Mesenchymal stem cell (in vitro differentiated cells and primary cell): Measurements from ENCODE around the gene RPS14.
"Not testable (repeated sequence)": the region's sequence is repeated elsewhere in the genome, so short reads cannot be mapped to it uniquely, and the experiment has no call there.

Experiments used
- DNase-seq: peaks from one replicate; pipeline ENCODE4 v3.0.0-alpha.2; 2013
- H2AFZ ChIP-seq: one replicate; pipeline ENCODE4 v1.6.1; 2013; ENCODE audit warnings: low read depth, mild to moderate bottlenecking, control low read depth, inconsistent platforms, low read length, moderate library complexity
- H2AK5ac ChIP-seq: 2 replicates; pipeline ENCODE4 v1.6.1; 2013; ENCODE audit warnings: low read length, moderate library complexity, mild to moderate bottlenecking, inconsistent platforms; ENCODE audit not compliant: severe bottlenecking
- H2BK120ac ChIP-seq: one replicate; pipeline ENCODE4 v1.6.1; 2013; ENCODE audit warnings: low read depth, mild to moderate bottlenecking, inconsistent platforms, low read length, moderate library complexity
- H2BK12ac ChIP-seq, 2 experiments: one replicate each; pipeline ENCODE4 v1.6.1; 2013; ENCODE audit warnings: inconsistent platforms in 2 of 2, low read length in 2 of 2, mild to moderate bottlenecking in 2 of 2, moderate library complexity in 2 of 2, control low read depth in 1 of 2
- H2BK15ac ChIP-seq: one replicate; pipeline ENCODE4 v1.6.1; 2013; ENCODE audit warnings: mild to moderate bottlenecking, low read depth, inconsistent platforms; ENCODE audit not compliant: poor library complexity, severe bottlenecking
- H2BK5ac ChIP-seq: 2 replicates; pipeline ENCODE4 v1.6.1; 2013; ENCODE audit warnings: low read depth, mild to moderate bottlenecking, low read length, control low read depth, inconsistent platforms; ENCODE audit not compliant: poor library complexity, severe bottlenecking
- H3K14ac ChIP-seq, 2 experiments: one replicate each; pipeline ENCODE4 v1.6.1; 2013; ENCODE audit warnings: inconsistent platforms in 2 of 2, low read length in 2 of 2, control low read depth in 1 of 2, mild to moderate bottlenecking in 1 of 2, moderate library complexity in 1 of 2
- H3K18ac ChIP-seq, 2 experiments: one replicate each; pipeline ENCODE4 v1.6.1; 2013; ENCODE audit warnings: inconsistent platforms in 2 of 2, low read length in 2 of 2, control low read depth in 1 of 2, low read depth in 1 of 2, mild to moderate bottlenecking in 1 of 2
- H3K23ac ChIP-seq, 2 experiments: one replicate each; pipeline ENCODE4 v1.6.1; 2013; ENCODE audit warnings: inconsistent platforms in 2 of 2, low read length in 2 of 2, mild to moderate bottlenecking in 2 of 2, moderate library complexity in 2 of 2, control low read depth in 1 of 2
- H3K27ac ChIP-seq: 2 replicates; pipeline ENCODE4 v1.5.1; 2013; ENCODE audit warnings: mild to moderate bottlenecking, moderate library complexity, low read length, control low read depth, inconsistent platforms; ENCODE audit not compliant: poor library complexity, severe bottlenecking
- H3K27me3 ChIP-seq, 2 experiments: 2 replicates each; pipeline versions ENCODE4 v1.6.1 to v1.7.0; 2013; ENCODE audit warnings: low read length in 2 of 2, mild to moderate bottlenecking in 2 of 2, moderate library complexity in 2 of 2, control low read depth in 1 of 2, inconsistent platforms in 1 of 2; ENCODE audit not compliant: control insufficient read depth in 1 of 2, insufficient read depth in 1 of 2
- H3K36me3 ChIP-seq, 2 experiments: 2 replicates each; pipeline versions ENCODE4 v1.6.1 to v1.7.0; 2013; ENCODE audit warnings: low read length in 2 of 2, control low read depth in 1 of 2, inconsistent platforms in 1 of 2, low read depth in 1 of 2, mild to moderate bottlenecking in 1 of 2; ENCODE audit not compliant: insufficient read depth in 2 of 2, control insufficient read depth in 1 of 2
- H3K4ac ChIP-seq, 2 experiments: one replicate each; pipeline ENCODE4 v1.6.1; 2013; ENCODE audit warnings: inconsistent platforms in 2 of 2, low read length in 2 of 2, mild to moderate bottlenecking in 2 of 2, moderate library complexity in 2 of 2, control low read depth in 1 of 2, low read depth in 1 of 2
- H3K4me1 ChIP-seq: 2 replicates; pipeline ENCODE4 v1.6.1; 2013; ENCODE audit warnings: low read depth, low read length, control low read depth; ENCODE audit not compliant: control insufficient read depth, insufficient read depth
- H3K4me2 ChIP-seq: 2 replicates; pipeline ENCODE4 v1.6.1; 2013; ENCODE audit warnings: low read length, mild to moderate bottlenecking, inconsistent platforms; ENCODE audit not compliant: poor library complexity, severe bottlenecking
- H3K4me3 ChIP-seq, 2 experiments: 2 replicates each; pipeline versions ENCODE4 v1.5.1 to v1.7.0; 2013; ENCODE audit warnings: low read length in 2 of 2, mild to moderate bottlenecking in 2 of 2, control low read depth in 1 of 2, low read depth in 1 of 2; ENCODE audit not compliant: insufficient read depth in 1 of 2
- H3K79me1 ChIP-seq: replicated peaks from 2 replicates; pipeline ENCODE4 v1.6.1; 2013; ENCODE audit warnings: mild to moderate bottlenecking, control low read depth, low read length, inconsistent platforms; ENCODE audit not compliant: poor library complexity, severe bottlenecking
- H3K9ac ChIP-seq: 2 replicates; pipeline ENCODE4 v1.7.0; 2013; ENCODE audit warnings: mild to moderate bottlenecking, low read length, moderate library complexity
- H3K9me3 ChIP-seq: 2 replicates; pipeline ENCODE4 v1.7.0; 2013; ENCODE audit warnings: mild to moderate bottlenecking, low read length; ENCODE audit not compliant: control insufficient read depth
- H4K8ac ChIP-seq: one replicate; pipeline ENCODE4 v1.6.1; 2013; ENCODE audit warnings: inconsistent platforms, mild to moderate bottlenecking, low read length, moderate library complexity
- H4K91ac ChIP-seq: one replicate; pipeline ENCODE4 v1.6.1; 2013; ENCODE audit warnings: mild to moderate bottlenecking, low read length, inconsistent platforms
- WGBS: methylation state at CpG from one replicate; pipeline ENCODE4 v1.1.7; 2013; ENCODE audit warnings: mixed read lengths; 5-methylcytosine and 5-hydroxymethylcytosine counted together

RPS14 gene

DNA sequence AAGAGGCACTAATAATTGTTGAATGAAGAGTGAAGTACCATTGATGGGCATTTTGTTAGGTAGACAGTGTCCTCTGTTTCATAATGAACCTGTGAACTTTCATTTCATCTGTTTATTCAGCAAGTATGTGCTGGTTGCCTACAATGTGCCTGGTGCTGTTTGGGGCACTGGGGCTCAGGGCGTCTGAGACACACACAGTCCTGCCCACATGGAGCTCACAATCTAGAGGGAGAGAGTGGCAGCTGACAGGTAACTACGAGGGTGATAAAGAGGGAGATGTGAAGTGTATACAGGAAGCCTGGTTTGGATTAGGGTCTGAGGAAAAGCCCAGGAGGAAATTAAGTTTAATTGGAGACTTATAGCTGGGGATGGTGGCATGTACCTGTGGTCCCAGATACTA is 29.9 kb upstream of the RPS14 start:
- H3K4me3 ChIP-seq = no peak overlapping the region
- no peak overlapping the region for H3K9ac ChIP-seq
- no peak overlapping the region for H3K18ac ChIP-seq
- peak overlapping the region; percentile 39 for H3K27ac ChIP-seq
- H2BK120ac ChIP-seq = no peak overlapping the region
- no peak overlapping the region for H2BK5ac ChIP-seq
- peak overlapping the region in 1 of 2 experiments; percentile 59 for H3K4ac ChIP-seq
- H3K14ac ChIP-seq = no peak overlapping the region
- H2AFZ ChIP-seq = no peak overlapping the region
- no peak overlapping the region for H3K4me2 ChIP-seq
- peaks cover 3% of the 10 kb centered on the region for H3K79me1 ChIP-seq
- WGBS = 81% methylated on average over 2 of the region's 2 CpGs
- no peak overlapping the region for H4K91ac ChIP-seq
- H2BK12ac ChIP-seq = peak overlapping the region; percentile 46 to 87
- no peak overlapping the region for H2BK15ac ChIP-seq
- no peaks in the 10 kb centered on the region for H3K27me3 ChIP-seq
- peaks cover 0 to 4% of the 10 kb centered on the region in 2 experiments for H3K36me3 ChIP-seq
- H2AK5ac ChIP-seq = peak overlapping the region; percentile 100
- H3K9me3 ChIP-seq = no peaks in the 10 kb centered on the region
- no peak overlapping the region for H4K8ac ChIP-seq
- no peak for DNase-seq
- H3K23ac ChIP-seq = no peak overlapping the region
- peaks cover 22% of the 10 kb centered on the region for H3K4me1 ChIP-seq

DNA sequence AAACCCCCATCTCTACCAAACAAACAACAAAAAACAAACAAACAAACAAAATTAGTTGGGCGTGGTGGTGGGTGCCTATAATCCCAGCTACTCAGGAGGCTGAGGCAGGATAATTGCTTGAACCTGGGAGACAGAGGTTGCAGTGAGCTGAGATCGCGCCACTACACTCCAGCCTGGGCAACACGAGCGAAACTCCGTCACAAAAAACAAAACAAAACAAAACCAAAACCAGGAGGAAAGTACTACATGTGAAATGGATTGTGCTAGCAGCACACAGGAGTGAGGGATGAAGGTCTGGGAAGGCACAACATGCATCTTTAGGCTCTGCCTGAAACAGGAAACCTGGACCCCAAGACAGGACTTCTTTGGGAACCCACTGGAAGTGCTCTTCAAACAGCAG is 27.0 kb upstream of the RPS14 start:
- not testable (repeated sequence) for H2AFZ ChIP-seq, H4K8ac ChIP-seq, H2BK120ac ChIP-seq, H3K27me3 ChIP-seq, DNase-seq, H4K91ac ChIP-seq, H2BK15ac ChIP-seq, H3K9me3 ChIP-seq, H3K36me3 ChIP-seq, H3K4me3 ChIP-seq, H3K23ac ChIP-seq, H3K79me1 ChIP-seq, H3K4me2 ChIP-seq
- H3K4ac ChIP-seq = peak overlapping the region; percentile 35 to 73
- peak overlapping the region in 1 of 2 experiments; percentile 77 for H3K14ac ChIP-seq
- peaks cover 33% of the 10 kb centered on the region for H3K4me1 ChIP-seq
- H3K9ac ChIP-seq = peak overlapping the region; percentile 1
- H2BK12ac ChIP-seq = peak overlapping the region; percentile 85 to 99
- H3K18ac ChIP-seq = peak overlapping the region in 1 of 2 experiments; percentile 81
- peak overlapping the region; percentile 100 for H2AK5ac ChIP-seq
- peak overlapping the region; percentile 37 for H3K27ac ChIP-seq
- peak overlapping the region; percentile 49 for H2BK5ac ChIP-seq
- no CpG with 5 or more reads among the region's 6 CpGs for WGBS

DNA sequence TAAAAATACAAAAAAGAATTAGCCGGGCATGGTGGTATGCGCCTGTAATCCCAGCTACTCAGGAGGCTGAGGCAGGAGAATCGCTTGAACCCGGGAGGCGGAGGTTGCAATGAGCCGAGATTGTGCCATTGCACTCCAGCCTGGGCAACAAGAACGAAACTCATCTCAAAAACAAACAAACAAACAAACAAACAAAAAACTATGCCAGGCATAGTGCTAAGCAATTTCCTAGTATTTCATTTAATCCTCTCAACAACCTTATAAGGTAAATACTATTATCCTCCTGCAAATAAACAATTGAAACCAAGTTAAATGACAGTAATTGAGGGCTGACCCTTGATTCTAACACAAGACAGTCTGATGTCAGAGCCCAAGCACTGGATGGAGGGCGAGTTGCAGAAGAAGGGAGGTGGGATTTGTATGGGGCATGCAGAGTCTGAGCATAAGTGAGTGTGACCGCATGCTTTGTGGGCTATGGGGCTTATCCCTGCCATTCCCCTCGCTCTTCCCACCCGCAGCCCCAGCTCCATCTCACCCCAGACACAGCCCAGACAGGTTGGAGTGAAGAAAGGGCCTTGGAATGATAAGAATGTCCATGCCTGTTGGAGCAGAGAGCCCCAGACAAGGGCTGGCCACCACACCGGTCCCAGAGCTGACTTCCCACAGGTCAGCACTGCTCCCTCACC is 24.3 kb upstream of the RPS14 start:
- peaks cover 32% of the 10 kb centered on the region for H3K4me1 ChIP-seq
- H3K4me2 ChIP-seq = no peak overlapping the region
- H3K36me3 ChIP-seq = no peaks in the 10 kb centered on the region
- peak overlapping the region; percentile 69 for H2AFZ ChIP-seq
- peak overlapping the region; percentile 61 to 67 for H3K18ac ChIP-seq
- peak overlapping the region; percentile 86 to 92 for H2BK12ac ChIP-seq
- no peak overlapping the region for H4K91ac ChIP-seq
- H2AK5ac ChIP-seq = peak overlapping the region; percentile 74
- H3K4me3 ChIP-seq = no peak overlapping the region
- peak; percentile 60 for DNase-seq
- peak overlapping the region in 1 of 2 experiments; percentile 86 for H3K4ac ChIP-seq
- H3K9ac ChIP-seq = peak overlapping the region; percentile 88
- peak overlapping the region; percentile 23 for H4K8ac ChIP-seq
- H2BK15ac ChIP-seq = no peak overlapping the region
- H2BK5ac ChIP-seq = peak overlapping the region; percentile 98
- H3K27ac ChIP-seq = peak overlapping the region; percentile 99
- no peak overlapping the region for H2BK120ac ChIP-seq
- H3K27me3 ChIP-seq = no peaks in the 10 kb centered on the region
- H3K79me1 ChIP-seq = peaks cover 1% of the 10 kb centered on the region
- no peaks in the 10 kb centered on the region for H3K9me3 ChIP-seq
- peak overlapping the region in 1 of 2 experiments; percentile 11 for H3K14ac ChIP-seq
- H3K23ac ChIP-seq = no peak overlapping the region
- WGBS = 62% methylated on average over 11 of the region's 12 CpGs

DNA sequence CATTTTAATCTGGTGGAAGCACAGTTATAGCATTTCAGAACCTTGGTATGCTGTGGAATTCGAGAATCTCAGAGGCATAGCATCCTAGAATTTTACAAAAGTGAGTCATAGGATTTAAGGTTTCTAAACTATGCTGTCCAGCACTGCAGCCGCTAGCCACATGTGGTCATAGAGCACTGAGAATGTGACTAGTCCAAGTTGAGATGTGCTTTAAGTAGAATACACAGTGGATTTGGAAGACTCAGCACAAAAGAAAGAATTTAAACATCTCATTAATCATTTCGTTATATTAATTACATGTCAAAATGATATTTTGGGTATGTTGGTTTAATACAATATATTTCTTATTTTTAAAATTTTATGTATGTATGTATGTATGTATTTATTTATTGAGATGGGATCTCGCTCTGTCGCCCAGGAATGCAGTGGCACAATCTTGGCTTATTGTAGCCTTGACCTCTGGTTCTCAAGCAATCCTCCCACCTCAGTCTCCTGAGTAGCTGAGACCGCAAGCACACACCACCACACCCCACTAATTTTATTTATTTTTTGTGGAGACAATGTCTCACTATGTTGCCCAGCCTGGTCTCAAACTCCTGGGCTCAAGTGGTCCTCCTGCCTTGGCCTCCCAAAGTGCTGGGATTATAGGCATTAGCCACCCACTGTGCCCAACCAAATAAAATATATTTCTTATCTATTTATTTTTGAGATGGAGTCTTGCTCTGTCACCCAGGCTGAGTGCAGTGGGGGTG is 20.4 kb upstream of the RPS14 start:
- no peak overlapping the region for H3K9ac ChIP-seq
- no peak overlapping the region for H4K8ac ChIP-seq
- no peak overlapping the region for H3K23ac ChIP-seq
- H2AFZ ChIP-seq = no peak overlapping the region
- no peak overlapping the region for H3K14ac ChIP-seq
- no peaks in the 10 kb centered on the region for H3K36me3 ChIP-seq
- 7% methylated on average over 4 of the region's 6 CpGs for WGBS
- peak overlapping the region; percentile 81 for H2BK5ac ChIP-seq
- no peak overlapping the region for H3K4ac ChIP-seq
- H2AK5ac ChIP-seq = no peak overlapping the region
- peak; percentile 92 for DNase-seq
- H3K18ac ChIP-seq = no peak overlapping the region
- peaks cover 1% of the 10 kb centered on the region for H3K79me1 ChIP-seq
- H2BK12ac ChIP-seq = no peak overlapping the region
- H3K4me1 ChIP-seq = peaks cover 39% of the 10 kb centered on the region
- H3K9me3 ChIP-seq = no peaks in the 10 kb centered on the region
- no peak overlapping the region for H3K4me2 ChIP-seq
- H3K4me3 ChIP-seq = no peak overlapping the region
- H2BK15ac ChIP-seq = no peak overlapping the region
- no peaks in the 10 kb centered on the region for H3K27me3 ChIP-seq
- no peak overlapping the region for H4K91ac ChIP-seq
- no peak overlapping the region for H2BK120ac ChIP-seq
- H3K27ac ChIP-seq = peak overlapping the region; percentile 94
